GM10266 (cell line): ENCODE data around the gene RGS7.
"Not testable (repeated sequence)": the region's sequence is repeated elsewhere in the genome, so short reads cannot be mapped to it uniquely, and the experiment has no call there.

Experiments used
- DNase-seq: peaks from one replicate; pipeline ENCODE4 v3.0.0; 2012; ENCODE audit errors: extremely low spot score
- TF ChIP-seq, protein P1 (sequence below): IDR thresholded peaks from 2 replicates; pipeline ENCODE4 v1.5.1; 2012; ENCODE audit warnings: mild to moderate bottlenecking, low read depth; ENCODE audit not compliant: control insufficient read depth, insufficient read depth; ENCODE audit errors: missing control alignments

RGS7 gene

GRCh38 chr1:240765732-240766363 lies 591.2 kb downstream of the RGS7 start:
- TF ChIP-seq, protein P1, sequence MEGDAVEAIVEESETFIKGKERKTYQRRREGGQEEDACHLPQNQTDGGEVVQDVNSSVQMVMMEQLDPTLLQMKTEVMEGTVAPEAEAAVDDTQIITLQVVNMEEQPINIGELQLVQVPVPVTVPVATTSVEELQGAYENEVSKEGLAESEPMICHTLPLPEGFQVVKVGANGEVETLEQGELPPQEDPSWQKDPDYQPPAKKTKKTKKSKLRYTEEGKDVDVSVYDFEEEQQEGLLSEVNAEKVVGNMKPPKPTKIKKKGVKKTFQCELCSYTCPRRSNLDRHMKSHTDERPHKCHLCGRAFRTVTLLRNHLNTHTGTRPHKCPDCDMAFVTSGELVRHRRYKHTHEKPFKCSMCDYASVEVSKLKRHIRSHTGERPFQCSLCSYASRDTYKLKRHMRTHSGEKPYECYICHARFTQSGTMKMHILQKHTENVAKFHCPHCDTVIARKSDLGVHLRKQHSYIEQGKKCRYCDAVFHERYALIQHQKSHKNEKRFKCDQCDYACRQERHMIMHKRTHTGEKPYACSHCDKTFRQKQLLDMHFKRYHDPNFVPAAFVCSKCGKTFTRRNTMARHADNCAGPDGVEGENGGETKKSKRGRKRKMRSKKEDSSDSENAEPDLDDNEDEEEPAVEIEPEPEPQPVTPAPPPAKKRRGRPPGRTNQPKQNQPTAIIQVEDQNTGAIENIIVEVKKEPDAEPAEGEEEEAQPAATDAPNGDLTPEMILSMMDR: no peak

DNA sequence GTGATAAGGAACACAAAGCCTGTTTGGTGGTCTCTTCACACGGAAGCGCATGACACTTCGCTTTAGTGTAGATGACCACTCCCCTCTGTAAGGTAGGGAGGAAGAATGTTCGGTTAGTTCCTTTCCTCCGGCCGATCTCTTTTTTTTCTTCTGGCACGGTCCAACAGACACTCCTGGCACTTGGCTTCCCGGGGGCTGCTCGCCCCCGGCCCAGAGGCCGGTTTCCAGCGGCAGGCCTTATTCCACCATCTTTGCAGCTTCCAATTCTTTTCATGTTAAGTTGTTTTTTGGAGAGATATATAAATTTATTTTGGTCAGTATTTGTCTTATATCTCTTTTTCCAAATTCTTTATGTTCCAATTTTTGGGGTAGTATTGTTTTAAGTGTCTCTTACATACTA lies 593.2 kb downstream of the RGS7 start:
- no peak for DNase-seq
- TF ChIP-seq, protein P1: no peak

More at GRCh38 chr1:240765732-240766363, 591.2 kb downstream of the RGS7 start:
- no peak for DNase-seq

- DNase-seq: not testable (repeated sequence)
These were observed 593.9 kb downstream of the RGS7 start for GRCh38 chr1:240763095-240763494.

- DNase-seq: not testable (repeated sequence)
These were observed 594.5 kb downstream of the RGS7 start for GRCh38 chr1:240762471-240762987.

DNA sequence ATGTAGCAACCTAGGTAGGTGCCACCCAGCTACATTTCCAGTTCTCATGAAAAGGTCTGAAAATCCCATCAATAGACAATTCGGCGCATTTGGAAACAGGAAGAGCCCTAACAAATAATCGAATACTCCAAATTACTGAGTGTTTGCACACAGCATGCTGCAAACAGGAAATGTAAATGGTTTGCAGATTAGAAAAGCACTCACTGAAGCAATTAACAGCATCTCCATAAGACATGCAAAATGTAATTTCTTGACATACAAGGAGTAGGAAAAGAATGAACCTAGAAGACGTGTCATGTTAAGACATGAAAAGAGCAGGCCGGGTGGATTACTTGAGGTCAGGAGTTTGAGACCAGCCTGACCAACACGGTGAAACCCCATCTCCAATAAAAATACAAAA lies 598.2 kb downstream of the RGS7 start:
- DNase-seq: not testable (repeated sequence)

DNA sequence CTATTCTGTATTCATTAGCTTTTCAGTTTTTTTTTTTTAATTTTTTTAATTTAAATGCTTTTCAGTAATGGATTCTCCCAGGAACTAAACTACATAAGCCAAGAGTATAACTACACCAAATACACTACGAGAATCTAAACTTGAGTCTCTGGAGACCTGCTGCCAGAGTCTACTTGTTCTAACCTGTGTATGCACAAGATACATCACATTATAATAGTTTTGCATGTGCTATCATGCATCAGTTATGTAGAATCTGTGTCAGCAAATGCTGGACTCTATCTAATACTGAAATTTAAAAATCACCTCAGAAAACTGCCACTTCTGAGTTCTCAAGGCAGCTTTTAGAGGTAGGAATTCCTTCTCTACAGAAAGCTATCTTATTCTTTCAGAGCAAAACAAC lies 598.7 kb downstream of the RGS7 start:
- no peak for DNase-seq
- TF ChIP-seq, protein P1: no peak

- DNase-seq: no peak
- TF ChIP-seq, protein P1: no peak
These were observed 609.1 kb downstream of the RGS7 start for GRCh38 chr1:240747907-240748306.

- no peak for DNase-seq
- TF ChIP-seq, protein P1: no peak
These were observed 613.3 kb downstream of the RGS7 start for GRCh38 chr1:240743705-240744104.

- TF ChIP-seq, protein P1: no peak
- DNase-seq: no peak
These were observed 617.3 kb downstream of the RGS7 start for GRCh38 chr1:240739754-240740153.
